Activated CD4-positive, alpha-beta T cell treated with anti-CD3 and anti-CD28 coated beads for 48 hours (primary cell): ENCODE results near the gene LTB4R.

Experiments used
- DNase-seq: peaks from one replicate; pipeline ENCODE4 v3.0.0-alpha.2; 2020

LTB4R gene

GRCh38 chr14:24304019-24304387, 7.3 kb upstream of the LTB4R start:
- no peak for DNase-seq

- DNase-seq = no peak
Measured at GRCh38 chr14:24307156-24307574, 4.1 kb upstream of the LTB4R start.

GRCh38 chr14:24307575-24308341, 3.5 kb upstream of the LTB4R start, which contains the start of gene CIDEB:
Gene CIDEB (minus strand): TSS chr14:24307977. CDS start chr14:24307858, 119 bp downstream.
- DNase-seq = peak; percentile 73

- DNase-seq = no peak
Measured at GRCh38 chr14:24308342-24309124, 2.8 kb upstream of the LTB4R start.

GRCh38 chr14:24309538-24310264, 1.6 kb upstream of the LTB4R start, which contains the start of gene LTB4R2:
Gene LTB4R2 (plus strand): TSS chr14:24310140. CDS start chr14:24310665, 525 bp downstream.
- DNase-seq = no peak

- no peak for DNase-seq
Measured at GRCh38 chr14:24310265-24310645, 1.0 kb upstream of the LTB4R start.

GRCh38 chr14:24311837-24312615, 724 bp downstream of the LTB4R start:
- no peak for DNase-seq

GRCh38 chr14:24312736-24313507, 1.6 kb downstream of the LTB4R start:
- peak; percentile 23 for DNase-seq

GRCh38 chr14:24313913-24314312, 2.6 kb downstream of the LTB4R start:
- no peak for DNase-seq

- no peak for DNase-seq
Measured at GRCh38 chr14:24314377-24315193, 3.3 kb downstream of the LTB4R start.

- DNase-seq = no peak
Measured at GRCh38 chr14:24315243-24315806, 4.0 kb downstream of the LTB4R start.

- DNase-seq = no peak
Measured at GRCh38 chr14:24315807-24316596, 4.7 kb downstream of the LTB4R start.

GRCh38 chr14:24316597-24316950, 5.3 kb downstream of the LTB4R start:
- DNase-seq = no peak

- no peak for DNase-seq
Measured at GRCh38 chr14:24317141-24317928, 6.0 kb downstream of the LTB4R start.

- DNase-seq = no peak
Measured at GRCh38 chr14:24321212-24321975, 10.1 kb downstream of the LTB4R start.

- DNase-seq = no peak
Measured at GRCh38 chr14:24322672-24323071, 11.4 kb downstream of the LTB4R start.

GRCh38 chr14:24323341-24323740, 12.0 kb downstream of the LTB4R start:
- DNase-seq = no peak

- no peak for DNase-seq
Measured at GRCh38 chr14:24324024-24324423, 12.7 kb downstream of the LTB4R start.
